Subcutaneous abdominal adipose tissue (tissue), 5 donors: Measurements from ENCODE around the gene LMOD3.

ENCODE experiments used
- H3K27ac ChIP-seq: one replicate; pipeline ENCODE4 v1.7.0; 2013; ENCODE audit warnings: low read depth, mild to moderate bottlenecking, inconsistent platforms, low read length, moderate library complexity
- H3K27me3 ChIP-seq, 5 donors: one replicate each; pipeline ENCODE4 v1.7.0; 2013; ENCODE audit warnings: low read length in 5 of 5, inconsistent platforms in 1 of 5; ENCODE audit not compliant: control insufficient read depth in 5 of 5, insufficient read depth in 4 of 5
- H3K36me3 ChIP-seq, 5 donors: one replicate each; pipeline ENCODE4 v1.7.0; 2013; ENCODE audit warnings: low read length in 5 of 5; ENCODE audit not compliant: control insufficient read depth in 5 of 5, insufficient read depth in 5 of 5
- H3K4me1 ChIP-seq, 5 donors: one replicate each; pipeline ENCODE4 v1.7.0; 2013; ENCODE audit warnings: low read length in 5 of 5, mild to moderate bottlenecking in 3 of 5, moderate library complexity in 1 of 5; ENCODE audit not compliant: control insufficient read depth in 5 of 5, insufficient read depth in 5 of 5
- H3K4me3 ChIP-seq, 5 donors: one replicate each; pipeline ENCODE4 v1.7.0; 2013; ENCODE audit warnings: low read length in 5 of 5, low read depth in 1 of 5
- H3K9ac ChIP-seq, 5 donors: one replicate each; pipeline ENCODE4 v1.7.0; 2013; ENCODE audit warnings: low read length in 5 of 5, mild to moderate bottlenecking in 4 of 5, moderate library complexity in 3 of 5
- H3K9me3 ChIP-seq, 5 donors: one replicate each; pipeline ENCODE4 v1.7.0; 2013; ENCODE audit warnings: low read length in 5 of 5; ENCODE audit not compliant: control insufficient read depth in 5 of 5
- donor health status: healthy.
- donor health status: healthy.
- donor health status: healthy.
- donor health status: healthy.
- donor health status: healthy.

LMOD3 gene

DNA sequence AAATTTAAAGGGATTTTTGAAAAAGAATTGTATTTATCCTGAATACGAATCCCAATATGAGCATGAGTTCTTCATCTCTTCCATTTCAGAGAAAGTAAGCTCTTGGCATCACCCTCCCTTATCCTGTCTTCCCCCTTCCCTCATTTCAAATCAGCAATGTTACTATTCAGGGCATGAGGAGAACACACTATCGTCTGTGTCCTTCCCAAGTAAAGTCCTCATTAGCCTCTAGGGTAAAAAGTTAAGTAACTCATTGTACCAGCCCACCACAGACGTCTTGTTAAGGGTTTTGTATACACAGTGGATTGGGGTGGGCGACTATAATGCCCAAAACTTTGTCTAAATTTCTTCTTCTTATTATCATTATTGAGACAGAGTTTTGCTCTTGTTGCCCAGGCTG lies 22.8 kb downstream of the LMOD3 start:
- H3K4me1 ChIP-seq: peaks cover 0 to 34% (median 11%) of the 10 kb centered on the region in 5 donors
- peaks cover 23 to 40% (median 25%) of the 10 kb centered on the region in 5 donors for H3K36me3 ChIP-seq
- peak overlapping the region; percentile 9 for H3K27ac ChIP-seq

DNA sequence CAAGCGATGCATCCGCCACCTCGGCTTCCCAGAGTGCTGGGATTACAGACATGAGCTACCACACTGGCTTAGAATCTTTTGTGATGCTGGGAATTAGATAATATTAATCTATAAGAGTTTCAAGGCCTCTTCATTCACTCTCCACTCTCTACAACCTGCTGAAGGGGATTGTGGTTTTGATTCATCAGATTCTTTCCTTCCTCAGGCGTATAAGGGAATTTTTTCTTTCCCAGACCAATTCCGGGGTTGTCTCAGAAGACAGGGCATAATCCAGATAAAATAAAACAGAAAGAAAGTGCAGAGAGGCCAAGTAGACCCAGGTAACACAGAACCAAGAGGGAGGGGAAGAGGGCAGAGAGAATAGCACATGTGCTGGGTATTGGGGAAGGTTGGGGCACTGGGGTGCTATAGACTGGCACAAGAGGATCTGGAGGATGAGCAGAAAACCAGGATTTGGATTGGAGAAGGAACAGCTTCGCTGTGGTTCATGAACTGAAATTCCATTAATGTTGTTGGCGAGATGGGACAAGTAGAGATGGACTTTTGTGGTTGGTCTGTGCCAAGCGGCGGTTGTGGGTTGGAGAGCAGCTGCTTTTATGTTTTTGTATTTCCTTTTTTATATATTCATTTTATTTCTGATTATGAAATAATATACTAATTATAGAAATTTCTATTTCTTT lies 24.8 kb downstream of the LMOD3 start:
- H3K27me3 ChIP-seq: no peaks in the 10 kb centered on the region
- H3K27ac ChIP-seq: peak overlapping the region; percentile 23
- H3K9me3 ChIP-seq: no peaks in the 10 kb centered on the region
- H3K36me3 ChIP-seq: peaks cover 6 to 20% (median 9%) of the 10 kb centered on the region in 5 donors
- H3K4me1 ChIP-seq: peaks cover 2 to 54% (median 30%) of the 10 kb centered on the region in 5 donors
- H3K4me3 ChIP-seq: no peak overlapping the region
- no peak overlapping the region for H3K9ac ChIP-seq

More for the DNA sequence above, 22.8 kb downstream of the LMOD3 start:
- H3K9ac ChIP-seq: no peak overlapping the region
- H3K9me3 ChIP-seq: no peaks in the 10 kb centered on the region
- H3K27me3 ChIP-seq: no peaks in the 10 kb centered on the region
- no peak overlapping the region for H3K4me3 ChIP-seq

DNA sequence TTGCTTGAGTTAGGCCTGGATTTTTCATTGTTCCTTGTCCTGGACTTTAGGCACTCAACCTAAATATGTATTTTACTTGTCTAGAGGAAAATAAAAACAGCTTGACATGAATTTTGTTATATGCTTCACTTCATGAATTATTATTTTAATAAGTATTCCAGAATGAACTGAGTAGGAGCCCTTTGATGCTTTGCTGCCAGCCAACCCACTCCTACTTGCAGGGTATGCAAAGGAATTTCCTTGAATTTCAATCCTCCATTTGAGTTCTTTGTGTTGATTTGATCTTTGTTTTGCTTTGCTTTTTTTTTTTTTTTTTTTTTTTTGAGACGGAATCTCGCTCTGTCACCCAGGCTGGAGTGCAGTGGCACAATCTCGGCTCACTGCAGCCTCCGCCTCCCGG lies 26.1 kb downstream of the LMOD3 start:
- peaks cover 6 to 66% (median 42%) of the 10 kb centered on the region in 5 donors for H3K4me1 ChIP-seq
- H3K27me3 ChIP-seq: no peaks in the 10 kb centered on the region
- H3K4me3 ChIP-seq: no peak overlapping the region
- H3K9ac ChIP-seq: no peak overlapping the region
- H3K9me3 ChIP-seq: no peaks in the 10 kb centered on the region
- peaks cover 0 to 9% (median 5%) of the 10 kb centered on the region in 5 donors for H3K36me3 ChIP-seq
- peak overlapping the region; percentile 50 for H3K27ac ChIP-seq

DNA sequence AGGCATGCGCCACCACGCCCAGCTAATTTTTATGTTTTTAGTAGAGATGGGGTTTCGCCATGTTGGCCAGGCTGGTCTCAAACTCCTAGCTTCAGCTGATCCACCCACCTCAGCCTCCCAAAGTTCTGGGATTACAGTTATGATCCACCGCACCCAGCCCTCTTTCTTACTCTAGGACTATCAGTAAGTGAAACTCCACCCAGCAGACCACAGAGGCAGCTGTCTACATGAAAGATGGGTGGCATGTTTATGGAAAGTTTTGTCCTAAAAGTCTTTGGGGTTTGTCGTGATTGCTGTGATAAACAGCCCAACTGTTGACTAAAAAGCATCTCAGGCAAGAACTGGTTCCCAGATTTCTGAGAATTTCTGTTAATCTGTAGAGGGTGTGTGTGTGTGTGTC lies 26.8 kb downstream of the LMOD3 start:
- Histone ChIP-seq H3K4me3 (no peak overlapping the region), H3K36me3 (peaks cover 0 to 9% (median 5%) of the 10 kb centered on the region in 5 donors), H3K4me1 (peaks cover 6 to 66% (median 48%) of the 10 kb centered on the region in 5 donors), H3K27me3 (no peaks in the 10 kb centered on the region), H3K9me3 (no peaks in the 10 kb centered on the region), H3K27ac (peak overlapping the region; percentile 50), H3K9ac (peak overlapping the region in 2 of 5 donors; percentile 13 to 56)

DNA sequence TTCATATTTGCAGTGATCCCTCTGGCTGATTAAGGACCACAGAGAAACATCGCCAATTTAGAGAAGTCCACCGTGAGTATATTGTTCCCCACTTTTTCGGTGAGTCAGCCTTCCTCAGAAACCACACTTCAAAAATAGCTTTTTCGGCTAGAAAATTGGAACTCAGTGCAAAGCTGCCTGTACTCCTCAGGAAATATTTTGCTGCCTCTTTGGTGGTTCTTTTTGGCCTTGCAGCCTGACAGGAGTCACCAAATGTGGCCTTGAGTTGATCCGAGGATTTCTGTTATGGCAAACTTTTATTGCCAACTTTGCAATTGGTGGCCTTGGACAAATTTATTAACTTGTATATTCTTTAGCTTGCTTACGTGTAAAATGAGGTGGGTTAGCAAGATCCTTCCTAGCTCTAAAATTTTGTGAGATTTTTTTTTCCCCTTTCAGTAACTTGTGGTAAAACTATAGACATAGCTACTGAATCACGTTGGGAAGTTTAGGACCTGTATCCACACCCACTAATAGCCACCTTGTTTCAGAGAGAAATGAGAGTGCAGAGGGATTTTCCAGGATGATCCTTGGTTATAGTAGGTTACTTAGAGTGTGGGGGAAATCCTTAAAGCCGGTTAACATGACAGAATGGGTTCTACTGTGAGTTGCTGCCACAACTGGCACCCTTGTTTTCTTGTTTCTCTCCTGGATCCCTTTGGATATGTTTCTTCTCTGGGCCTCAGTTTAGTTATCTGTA lies 27.8 kb downstream of the LMOD3 start:
- peaks cover 0 to 9% (median 4%) of the 10 kb centered on the region in 5 donors for H3K36me3 ChIP-seq
- H3K27ac ChIP-seq: peak overlapping the region; percentile 69
- no peaks in the 10 kb centered on the region for H3K27me3 ChIP-seq
- peak overlapping the region in 3 of 5 donors; percentile 21 to 58 (median 44) for H3K9ac ChIP-seq
- H3K4me3 ChIP-seq: no peak overlapping the region
- peaks cover 6 to 70% (median 57%) of the 10 kb centered on the region in 5 donors for H3K4me1 ChIP-seq
- H3K9me3 ChIP-seq: no peaks in the 10 kb centered on the region

DNA sequence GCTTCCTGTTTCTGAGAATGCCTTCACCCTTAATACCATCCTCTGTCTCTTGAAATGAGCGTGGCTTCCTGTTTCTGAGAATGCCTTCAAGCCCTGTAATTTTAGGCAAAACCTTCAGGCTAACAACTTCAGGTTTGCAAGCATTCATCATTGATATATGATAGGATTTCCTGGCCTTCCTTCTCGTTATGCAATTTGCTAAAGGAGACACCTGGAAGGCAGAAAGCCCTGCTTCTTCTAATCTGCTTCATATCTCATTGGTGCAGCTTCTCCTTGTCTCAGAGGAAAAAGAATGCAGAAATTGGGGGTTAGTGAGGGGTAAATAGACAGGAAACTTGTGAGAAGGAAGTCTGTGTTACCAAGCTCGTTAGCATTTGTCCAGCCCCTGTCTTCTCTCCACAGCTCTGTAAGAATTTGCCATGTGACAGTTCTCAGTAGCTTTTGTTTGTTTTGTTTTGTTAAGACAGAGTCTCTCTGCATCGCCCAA lies 30.3 kb downstream of the LMOD3 start:
- Histone ChIP-seq H3K36me3 (peaks cover 0 to 9% (median 4%) of the 10 kb centered on the region in 5 donors), H3K27ac (peak overlapping the region; percentile 64), H3K4me1 (peaks cover 6 to 87% (median 81%) of the 10 kb centered on the region in 5 donors), H3K9ac (peak overlapping the region in 1 of 5 donors; percentile 32), H3K27me3 (no peaks in the 10 kb centered on the region), H3K4me3 (peak overlapping the region in 1 of 5 donors; percentile 17), H3K9me3 (no peaks in the 10 kb centered on the region)

DNA sequence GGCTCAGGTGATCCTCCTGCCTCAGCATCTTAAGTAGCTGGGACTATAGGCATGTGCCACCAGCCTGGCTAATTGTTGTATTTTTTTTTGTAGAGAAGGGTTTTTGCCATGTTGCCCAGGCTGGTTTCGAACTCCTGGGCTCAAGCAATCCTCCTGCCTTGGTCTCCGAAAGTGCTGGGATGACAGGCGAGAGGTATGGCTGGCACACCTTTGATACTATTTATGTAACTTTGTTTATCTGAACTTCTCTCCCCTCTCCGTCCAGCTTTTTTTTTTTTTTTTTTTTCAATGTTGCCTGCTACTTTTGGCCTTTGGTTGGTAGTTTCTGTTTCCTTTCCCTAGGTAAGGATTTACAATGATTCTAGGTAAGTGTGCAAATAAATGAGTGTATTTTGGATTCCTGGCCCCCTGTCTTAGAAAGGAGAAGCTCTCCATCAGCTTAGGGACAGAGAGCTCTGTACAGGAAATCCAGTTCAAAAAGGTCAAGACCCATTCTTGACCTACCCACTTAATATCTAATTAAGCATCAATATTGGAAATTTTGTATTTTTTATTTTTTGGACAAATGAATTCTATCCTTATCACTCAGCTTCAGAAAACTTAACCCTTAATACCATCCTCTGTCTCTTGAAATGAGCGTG lies 30.9 kb downstream of the LMOD3 start:
- H3K27me3 ChIP-seq: no peaks in the 10 kb centered on the region
- peaks cover 6 to 92% (median 87%) of the 10 kb centered on the region in 5 donors for H3K4me1 ChIP-seq
- peak overlapping the region; percentile 64 for H3K27ac ChIP-seq
- peaks cover 0 to 9% (median 4%) of the 10 kb centered on the region in 5 donors for H3K36me3 ChIP-seq
- peak overlapping the region in 2 of 5 donors; percentile 7 to 32 for H3K9ac ChIP-seq
- H3K4me3 ChIP-seq: peak overlapping the region in 1 of 5 donors; percentile 17
- no peaks in the 10 kb centered on the region for H3K9me3 ChIP-seq

DNA sequence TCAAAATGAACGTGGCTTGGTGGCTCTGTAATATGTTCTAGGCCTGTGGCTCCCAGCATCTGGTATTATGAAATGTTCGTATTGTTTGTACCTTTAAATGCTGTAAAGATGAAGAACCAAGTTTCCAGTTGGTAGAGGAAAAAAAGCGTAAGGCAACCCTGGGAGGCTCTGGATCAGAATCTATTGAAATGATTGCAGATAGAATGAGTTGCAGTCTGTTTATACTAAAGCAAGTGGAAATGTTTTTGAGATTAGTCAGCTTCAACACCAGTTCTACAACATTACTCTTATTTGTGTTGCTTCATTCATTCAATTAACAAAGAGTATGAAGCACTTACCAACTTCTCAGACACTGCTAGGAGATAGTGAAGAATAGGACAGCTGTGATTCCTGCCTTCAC lies 32.4 kb downstream of the LMOD3 start:
- Histone ChIP-seq H3K9ac (peak overlapping the region in 3 of 5 donors; percentile 9 to 58 (median 16)), H3K36me3 (peaks cover 0 to 6% (median 4%) of the 10 kb centered on the region in 5 donors), H3K4me1 (peaks cover 12 to 92% (median 90%) of the 10 kb centered on the region in 5 donors), H3K27ac (peak overlapping the region; percentile 99), H3K4me3 (no peak overlapping the region), H3K27me3 (no peaks in the 10 kb centered on the region), H3K9me3 (no peaks in the 10 kb centered on the region)

DNA sequence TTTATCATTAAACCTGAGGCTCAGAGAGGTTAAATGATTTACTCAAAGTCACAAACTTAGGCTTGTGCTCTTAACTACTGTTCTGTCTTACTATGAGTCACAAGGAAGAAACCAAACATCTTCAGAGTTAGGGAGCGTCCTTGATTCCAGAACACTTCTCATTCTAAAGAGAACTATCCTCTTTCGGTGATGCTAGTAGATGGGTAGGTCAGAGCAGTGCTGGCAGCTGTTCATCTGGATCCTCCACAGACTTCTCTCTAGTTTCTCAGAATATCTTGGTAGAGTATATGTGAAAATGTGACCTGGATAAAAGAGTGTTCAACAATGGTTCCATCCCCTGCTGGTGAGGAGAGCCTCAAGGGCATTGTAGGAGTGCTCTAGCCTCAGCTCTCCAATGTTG lies 34.3 kb downstream of the LMOD3 start:
- Histone ChIP-seq H3K36me3 (peaks cover 0 to 4% (median 4%) of the 10 kb centered on the region in 5 donors), H3K27me3 (no peaks in the 10 kb centered on the region), H3K9me3 (no peaks in the 10 kb centered on the region), H3K4me3 (peak overlapping the region in 2 of 5 donors; percentile 8 to 26), H3K4me1 (peaks cover 11 to 88% (median 82%) of the 10 kb centered on the region in 5 donors), H3K27ac (peak overlapping the region; percentile 99), H3K9ac (peak overlapping the region in 1 of 5 donors; percentile 98)
